CD14-positive monocyte (primary cell): ENCODE measurements around the gene RIPOR1. TPM values are rescaled to one million over a fixed set of nuclear protein-coding genes. Genes with fewer than 3 reads are reported as not detected.

Experiments used
- DNase-seq, 3 donors: peaks; one replicate each; pipeline ENCODE4 v3.0.0-alpha.2; 2011 to 2022
- H2AFZ ChIP-seq: 2 replicates; pipeline ENCODE4 v1.6.0; 2012; ENCODE audit warnings: mild to moderate bottlenecking, low read depth, low read length, inconsistent platforms; ENCODE audit not compliant: insufficient read depth, poor library complexity, severe bottlenecking
- H3K27ac ChIP-seq, 2 donors: 1 replicate in 1 of 2; 2 replicates in 1 of 2; pipeline ENCODE4 v1.5.1; 2012 to 2013; ENCODE audit warnings: low read length in 2 of 2, control low read depth in 1 of 2, inconsistent platforms in 1 of 2, low read depth in 1 of 2, mild to moderate bottlenecking in 1 of 2
- H3K27me3 ChIP-seq, 2 donors: one replicate each; pipeline versions ENCODE4 v1.6.0 to v1.6.1; 2011 to 2013; ENCODE audit warnings: low read length in 2 of 2; ENCODE audit not compliant: control insufficient read depth in 2 of 2, insufficient read depth in 2 of 2
- H3K36me3 ChIP-seq, 2 donors: replicated peaks in 1 of 2; 1 replicate in 1 of 2; 2 replicates in 1 of 2; pipeline versions ENCODE4 v1.5.1 to v1.6.1; 2012 to 2013; ENCODE audit warnings: low read length in 2 of 2, control low read depth in 1 of 2, inconsistent platforms in 1 of 2, mild to moderate bottlenecking in 1 of 2; ENCODE audit not compliant: insufficient read depth in 2 of 2, control insufficient read depth in 1 of 2
- H3K4me1 ChIP-seq, 2 donors: 1 replicate in 1 of 2; 2 replicates in 1 of 2; pipeline versions ENCODE4 v1.5.1 to v1.6.1; 2012 to 2013; ENCODE audit warnings: low read length in 2 of 2, control low read depth in 1 of 2, inconsistent platforms in 1 of 2, mild to moderate bottlenecking in 1 of 2, moderate library complexity in 1 of 2; ENCODE audit not compliant: insufficient read depth in 2 of 2, control insufficient read depth in 1 of 2
- H3K4me2 ChIP-seq: replicated peaks from 2 replicates; pipeline ENCODE3; 2012; ENCODE audit warnings: low read length, moderate library complexity, mild to moderate bottlenecking; ENCODE audit not compliant: poor library complexity, severe bottlenecking; ENCODE audit errors: extremely low read depth
- H3K4me3 ChIP-seq, 3 experiments: fragments of 200-600 bp in 1 of 3; sonication (generic) in 1 of 3; replicated peaks in 1 of 3; 1 replicate in 2 of 3; 2 replicates in 1 of 3; pipeline ENCODE4 v1.5.1; 2011 to 2013; ENCODE audit warnings: low read length in 3 of 3, mild to moderate bottlenecking in 3 of 3, control low read depth in 2 of 3, low read depth in 2 of 3, inconsistent platforms in 1 of 3, moderate library complexity in 1 of 3
- H3K79me2 ChIP-seq: 2 replicates; pipeline ENCODE4 v1.6.0; 2012; ENCODE audit warnings: mild to moderate bottlenecking, control low read depth, inconsistent platforms, low read length, moderate library complexity; ENCODE audit not compliant: insufficient read depth
- H3K9ac ChIP-seq: 2 replicates; pipeline ENCODE4 v1.6.0; 2017; ENCODE audit warnings: low read length, mild to moderate bottlenecking; ENCODE audit not compliant: insufficient read depth, poor library complexity, severe bottlenecking
- H3K9me3 ChIP-seq, 2 donors: replicated peaks in 1 of 2; 1 replicate in 1 of 2; 2 replicates in 1 of 2; pipeline versions ENCODE4 v1.5.1 to v1.6.1; 2012 to 2013; ENCODE audit warnings: low read length in 2 of 2, control low read depth in 1 of 2; ENCODE audit not compliant: control insufficient read depth in 1 of 2, insufficient read depth in 1 of 2
- H4K20me1 ChIP-seq: 2 replicates; pipeline ENCODE4 v1.6.0; 2012; ENCODE audit warnings: mild to moderate bottlenecking, low read length, control low read depth, moderate library complexity; ENCODE audit not compliant: insufficient read depth
- H3K27ac Mint-ChIP-seq, 7 donors: one replicate each; pipeline ENCODE4 v1.8.0; 2020; ENCODE audit warnings: mild to moderate bottlenecking in 7 of 7, mixed read lengths in 7 of 7, moderate library complexity in 6 of 7, inconsistent platforms in 2 of 7
- H3K27me3 Mint-ChIP-seq, 3 donors: one replicate each; pipeline ENCODE4 v1.8.0; 2021 to 2022; ENCODE audit warnings: low read depth in 3 of 3, mild to moderate bottlenecking in 3 of 3, mixed read lengths in 3 of 3, moderate library complexity in 3 of 3, inconsistent platforms in 1 of 3
- H3K36me3 Mint-ChIP-seq, 2 donors: one replicate each; pipeline ENCODE4 v1.8.0; 2020; ENCODE audit warnings: mixed read lengths in 2 of 2, inconsistent platforms in 1 of 2, mild to moderate bottlenecking in 1 of 2
- H3K4me1 Mint-ChIP-seq: one replicate; pipeline ENCODE4 v1.8.0; 2020; ENCODE audit warnings: mild to moderate bottlenecking, mixed read lengths
- H3K4me3 Mint-ChIP-seq, 2 donors: one replicate each; pipeline ENCODE4 v1.8.0; 2020; ENCODE audit warnings: mild to moderate bottlenecking in 2 of 2, mixed read lengths in 2 of 2, moderate library complexity in 1 of 2
- H3K9me3 Mint-ChIP-seq, 7 donors: one replicate each; pipeline ENCODE4 v1.8.0; 2020 to 2022; ENCODE audit warnings: mixed read lengths in 7 of 7, mild to moderate bottlenecking in 6 of 7, moderate library complexity in 6 of 7, inconsistent platforms in 2 of 7
- WGBS: methylation state at CpG from one replicate; pipeline ENCODE4 v1.1.5; 2013; ENCODE audit warnings: missing lambda C conversion rate; ENCODE audit not compliant: insufficient coverage; 5-methylcytosine and 5-hydroxymethylcytosine counted together
- intact Hi-C, 2 donors: fragments of 100-400 bp; cut with micrococcal nuclease; formaldehyde crosslinking; loops; one replicate each; pipeline versions ENCODE4 v1.15.0 to v1.15.1; 2023
- polyA plus RNA-seq, 3 donors: library from polyadenylated mRNA; depleted of rRNA in 1 of 3; unstranded in 2 of 3; stranded (reverse) in 1 of 3; fragments of 300-500 nt in 2 of 3; fragments of >200 nt in 1 of 3; fragmentation: Illumina TruSeq in 2 of 3; gene quantifications; 1 replicate in 2 of 3; 2 replicates in 1 of 3; pipeline ENCODE4 v1.2.3, GENCODE V29; 2012 to 2021
- TF ChIP-seq, protein P1 (sequence below): fragments of 200-600 bp; IDR thresholded peaks from one replicate; pipeline ENCODE4 v1.8.0; 2022; ENCODE audit warnings: antibody characterized with exemption, mild to moderate bottlenecking

The RIPOR1 gene
- polyA plus RNA-seq, 3 donors, result 8.6 to 115 (median 17.5) TPM

DNA sequence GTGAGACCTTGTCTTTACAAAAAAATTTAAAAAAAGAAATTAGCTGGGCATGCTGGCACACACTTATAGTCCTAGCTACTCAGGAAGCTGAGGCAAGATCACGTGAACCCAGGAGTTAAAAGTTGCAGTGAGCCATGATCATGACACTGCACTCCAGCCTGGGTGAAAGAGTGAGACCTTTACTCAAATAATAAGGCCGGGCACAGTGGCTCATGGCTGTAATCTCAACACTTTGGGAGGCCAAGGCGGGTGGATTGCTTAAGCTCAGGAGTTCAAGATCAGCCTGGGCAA lies 11.5 kb upstream of the RIPOR1 start:
- H3K4me3 Mint-ChIP-seq, result peak overlapping the region in 1 of 2 donors; percentile 40
- H3K27ac ChIP-seq, result peak overlapping the region; percentile 9 to 40
- TF ChIP-seq, protein P1, sequence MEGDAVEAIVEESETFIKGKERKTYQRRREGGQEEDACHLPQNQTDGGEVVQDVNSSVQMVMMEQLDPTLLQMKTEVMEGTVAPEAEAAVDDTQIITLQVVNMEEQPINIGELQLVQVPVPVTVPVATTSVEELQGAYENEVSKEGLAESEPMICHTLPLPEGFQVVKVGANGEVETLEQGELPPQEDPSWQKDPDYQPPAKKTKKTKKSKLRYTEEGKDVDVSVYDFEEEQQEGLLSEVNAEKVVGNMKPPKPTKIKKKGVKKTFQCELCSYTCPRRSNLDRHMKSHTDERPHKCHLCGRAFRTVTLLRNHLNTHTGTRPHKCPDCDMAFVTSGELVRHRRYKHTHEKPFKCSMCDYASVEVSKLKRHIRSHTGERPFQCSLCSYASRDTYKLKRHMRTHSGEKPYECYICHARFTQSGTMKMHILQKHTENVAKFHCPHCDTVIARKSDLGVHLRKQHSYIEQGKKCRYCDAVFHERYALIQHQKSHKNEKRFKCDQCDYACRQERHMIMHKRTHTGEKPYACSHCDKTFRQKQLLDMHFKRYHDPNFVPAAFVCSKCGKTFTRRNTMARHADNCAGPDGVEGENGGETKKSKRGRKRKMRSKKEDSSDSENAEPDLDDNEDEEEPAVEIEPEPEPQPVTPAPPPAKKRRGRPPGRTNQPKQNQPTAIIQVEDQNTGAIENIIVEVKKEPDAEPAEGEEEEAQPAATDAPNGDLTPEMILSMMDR, result no peak

DNA sequence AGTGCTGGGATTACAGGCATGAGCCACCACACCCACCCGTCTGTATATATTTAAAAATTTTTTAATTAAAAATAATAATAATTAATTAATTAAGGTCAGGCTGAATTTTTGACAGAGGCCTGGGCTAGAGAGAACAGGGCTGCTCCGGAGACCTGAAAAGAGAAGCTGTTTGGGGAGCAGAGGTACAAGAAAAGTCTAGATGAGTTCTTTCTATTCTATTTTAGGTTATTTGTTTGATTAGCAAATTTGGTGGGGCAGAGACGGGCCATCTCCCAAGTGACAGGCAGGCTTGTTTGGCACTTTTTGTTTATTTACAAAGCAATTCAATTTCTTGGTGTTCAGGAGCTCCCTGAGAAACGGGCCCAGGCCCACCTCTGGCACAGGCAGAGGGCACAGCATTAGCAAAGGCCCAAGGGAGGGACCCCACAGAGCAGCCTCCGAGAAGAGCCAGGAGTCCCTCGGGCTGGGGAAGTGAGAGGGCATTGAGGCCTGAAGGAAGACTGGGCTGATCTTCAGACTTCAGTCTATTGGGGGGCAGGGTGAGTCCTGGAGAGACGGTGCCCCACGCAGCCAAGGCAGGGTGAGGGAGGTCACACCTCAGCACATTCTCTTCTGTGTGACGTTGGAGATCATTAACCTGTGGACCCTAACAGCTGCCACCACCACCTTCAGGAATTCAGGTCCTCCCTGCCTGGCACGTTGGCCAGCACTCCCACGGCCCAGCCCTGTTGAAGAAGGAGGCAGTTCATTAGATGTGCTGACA lies 10.8 kb upstream of the RIPOR1 start:
- Histone ChIP-seq H3K9me3 (no peaks in the 10 kb centered on the region), H3K36me3 (no peaks in the 10 kb centered on the region), H3K9ac (no peak overlapping the region), H3K4me1 (peaks cover 54 to 57% of the 10 kb centered on the region in 2 donors), H3K27me3 (no peaks in the 10 kb centered on the region), H3K79me2 (no peaks in the 10 kb centered on the region), H3K4me3 (no peak overlapping the region), H3K27ac (peak overlapping the region in 1 of 2 donors; percentile 8), H2AFZ (no peak overlapping the region), H4K20me1 (no peaks in the 10 kb centered on the region), H3K4me2 (no peak overlapping the region)
- no peak for DNase-seq
- TF ChIP-seq, protein P1, result no peak
- intact Hi-C loops, result loop anchor here in 1 of 2 donors (5.0 kb wide), 1 partner anchor 36 kb away; the partner anchor contains the start of genes AGRP and ATP6V0D1
- Mint-ChIP-seq H3K27me3 (peaks cover 0 to 2% (median 2%) of the 10 kb centered on the region in 3 donors), H3K36me3 (peaks cover 0 to 3% of the 10 kb centered on the region in 2 donors), H3K4me3 (no peak overlapping the region), H3K9me3 (peaks cover 0 to 3% (median 0%) of the 10 kb centered on the region in 7 donors), H3K4me1 (peaks cover 52% of the 10 kb centered on the region), H3K27ac (peak overlapping the region in 3 of 7 donors; percentile 56 to 87 (median 68))
- 55% methylated on average over 4 of the region's 11 CpGs for WGBS

More for the DNA sequence above, 11.5 kb upstream of the RIPOR1 start:
- Histone ChIP-seq H3K36me3 (no peaks in the 10 kb centered on the region), H3K27me3 (no peaks in the 10 kb centered on the region), H3K4me2 (no peak overlapping the region), H2AFZ (no peak overlapping the region), H3K79me2 (no peaks in the 10 kb centered on the region), H3K4me1 (peaks cover 54 to 57% of the 10 kb centered on the region in 2 donors), H4K20me1 (no peaks in the 10 kb centered on the region), H3K9ac (no peak overlapping the region), H3K9me3 (no peaks in the 10 kb centered on the region), H3K4me3 (no peak overlapping the region)
- Mint-ChIP-seq H3K27me3 (peaks cover 0 to 2% (median 1%) of the 10 kb centered on the region in 3 donors), H3K27ac (peak overlapping the region in 6 of 7 donors; percentile 3 to 84 (median 76)), H3K36me3 (peaks cover 0 to 3% of the 10 kb centered on the region in 2 donors), H3K4me1 (peaks cover 52% of the 10 kb centered on the region), H3K9me3 (peaks cover 0 to 3% (median 0%) of the 10 kb centered on the region in 7 donors)
- intact Hi-C loops, result loop anchor here in 1 of 2 donors (5.0 kb wide), 1 partner anchor 35 kb away; the partner anchor contains the start of genes AGRP and ATP6V0D1
- WGBS, result 0% methylated on average over 2 of the region's 3 CpGs
- DNase-seq, result peak; percentile 36 to 77 (median 63)
